Measurements from ENCODE around the gene COL6A6.

The COL6A6 gene, protein sequence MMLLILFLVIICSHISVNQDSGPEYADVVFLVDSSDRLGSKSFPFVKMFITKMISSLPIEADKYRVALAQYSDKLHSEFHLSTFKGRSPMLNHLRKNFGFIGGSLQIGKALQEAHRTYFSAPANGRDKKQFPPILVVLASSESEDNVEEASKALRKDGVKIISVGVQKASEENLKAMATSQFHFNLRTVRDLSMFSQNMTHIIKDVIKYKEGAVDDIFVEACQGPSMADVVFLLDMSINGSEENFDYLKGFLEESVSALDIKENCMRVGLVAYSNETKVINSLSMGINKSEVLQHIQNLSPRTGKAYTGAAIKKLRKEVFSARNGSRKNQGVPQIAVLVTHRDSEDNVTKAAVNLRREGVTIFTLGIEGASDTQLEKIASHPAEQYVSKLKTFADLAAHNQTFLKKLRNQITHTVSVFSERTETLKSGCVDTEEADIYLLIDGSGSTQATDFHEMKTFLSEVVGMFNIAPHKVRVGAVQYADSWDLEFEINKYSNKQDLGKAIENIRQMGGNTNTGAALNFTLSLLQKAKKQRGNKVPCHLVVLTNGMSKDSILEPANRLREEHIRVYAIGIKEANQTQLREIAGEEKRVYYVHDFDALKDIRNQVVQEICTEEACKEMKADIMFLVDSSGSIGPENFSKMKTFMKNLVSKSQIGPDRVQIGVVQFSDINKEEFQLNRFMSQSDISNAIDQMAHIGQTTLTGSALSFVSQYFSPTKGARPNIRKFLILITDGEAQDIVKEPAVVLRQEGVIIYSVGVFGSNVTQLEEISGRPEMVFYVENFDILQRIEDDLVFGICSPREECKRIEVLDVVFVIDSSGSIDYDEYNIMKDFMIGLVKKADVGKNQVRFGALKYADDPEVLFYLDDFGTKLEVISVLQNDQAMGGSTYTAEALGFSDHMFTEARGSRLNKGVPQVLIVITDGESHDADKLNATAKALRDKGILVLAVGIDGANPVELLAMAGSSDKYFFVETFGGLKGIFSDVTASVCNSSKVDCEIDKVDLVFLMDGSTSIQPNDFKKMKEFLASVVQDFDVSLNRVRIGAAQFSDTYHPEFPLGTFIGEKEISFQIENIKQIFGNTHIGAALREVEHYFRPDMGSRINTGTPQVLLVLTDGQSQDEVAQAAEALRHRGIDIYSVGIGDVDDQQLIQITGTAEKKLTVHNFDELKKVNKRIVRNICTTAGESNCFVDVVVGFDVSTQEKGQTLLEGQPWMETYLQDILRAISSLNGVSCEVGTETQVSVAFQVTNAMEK (N-terminal part only)

DNA sequence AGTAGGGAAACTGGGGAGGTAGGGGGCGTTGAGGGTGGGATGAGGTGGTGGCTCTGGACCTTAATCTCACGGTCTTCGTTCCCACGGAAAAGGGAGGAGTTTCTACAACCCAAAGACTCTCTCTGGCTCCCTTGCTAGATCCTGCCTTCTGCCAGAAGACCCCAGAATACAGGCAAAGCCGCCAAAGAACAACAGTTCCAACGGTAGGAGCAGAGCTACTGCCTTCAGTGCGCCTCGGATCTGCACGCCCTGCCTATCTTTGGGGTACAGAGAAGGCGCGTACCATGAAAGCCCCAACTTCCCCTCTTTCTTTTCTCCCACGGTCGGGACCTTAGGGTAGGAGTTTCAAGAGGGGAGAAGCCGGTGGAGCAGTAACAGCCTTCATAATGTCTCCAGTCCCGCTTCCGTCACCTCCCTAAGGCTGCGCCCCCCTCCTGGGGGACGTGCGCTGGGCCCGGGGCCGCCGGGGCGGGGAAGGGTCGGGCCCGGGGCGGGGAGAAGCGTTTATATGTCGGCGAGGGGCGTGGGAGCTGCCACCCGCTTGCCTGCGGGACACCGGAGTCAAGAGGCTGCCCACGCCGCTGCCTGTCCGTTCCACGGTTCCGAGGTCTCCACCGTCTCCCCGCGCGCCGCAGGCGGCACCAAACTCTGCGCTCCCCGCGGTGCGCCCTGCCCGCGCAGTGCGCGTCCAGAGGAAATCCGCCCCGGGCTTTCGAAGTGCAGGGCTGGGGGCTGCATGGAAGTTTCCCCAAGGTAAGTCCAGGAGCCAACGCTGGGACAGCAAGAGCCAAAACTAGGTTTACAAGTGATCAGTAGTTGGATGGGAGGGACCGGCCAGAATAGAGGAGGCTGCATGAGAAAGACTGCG is at the start of gene COL6A6:
Gene COL6A6, plus strand, starts transcription at position 533 of the 868 bp plus-strand sequence. CDS start 43,188 bp downstream, outside the sequence.
- Histone ChIP-seq H3K4me1 (ENCODE audit: insufficient read depth, poor library complexity, severe bottlenecking) (no peaks in the 10 kb centered on the region), H3K4me3 (ENCODE audit: severe bottlenecking) (no peak within 1 kb of the TSS), H3K9me3 (ENCODE audit: severe bottlenecking) (no peaks in the 10 kb centered on the region), H3K36me3 (ENCODE audit: low read depth) (no peaks in the 10 kb centered on the region), H3K27me3 (ENCODE audit: insufficient read depth, poor library complexity, severe bottlenecking) (peaks cover 30% of the 10 kb centered on the region), H3K27ac (ENCODE audit: poor library complexity, severe bottlenecking) (no peak within 1 kb of the TSS)
- TF ChIP-seq, protein P1, sequence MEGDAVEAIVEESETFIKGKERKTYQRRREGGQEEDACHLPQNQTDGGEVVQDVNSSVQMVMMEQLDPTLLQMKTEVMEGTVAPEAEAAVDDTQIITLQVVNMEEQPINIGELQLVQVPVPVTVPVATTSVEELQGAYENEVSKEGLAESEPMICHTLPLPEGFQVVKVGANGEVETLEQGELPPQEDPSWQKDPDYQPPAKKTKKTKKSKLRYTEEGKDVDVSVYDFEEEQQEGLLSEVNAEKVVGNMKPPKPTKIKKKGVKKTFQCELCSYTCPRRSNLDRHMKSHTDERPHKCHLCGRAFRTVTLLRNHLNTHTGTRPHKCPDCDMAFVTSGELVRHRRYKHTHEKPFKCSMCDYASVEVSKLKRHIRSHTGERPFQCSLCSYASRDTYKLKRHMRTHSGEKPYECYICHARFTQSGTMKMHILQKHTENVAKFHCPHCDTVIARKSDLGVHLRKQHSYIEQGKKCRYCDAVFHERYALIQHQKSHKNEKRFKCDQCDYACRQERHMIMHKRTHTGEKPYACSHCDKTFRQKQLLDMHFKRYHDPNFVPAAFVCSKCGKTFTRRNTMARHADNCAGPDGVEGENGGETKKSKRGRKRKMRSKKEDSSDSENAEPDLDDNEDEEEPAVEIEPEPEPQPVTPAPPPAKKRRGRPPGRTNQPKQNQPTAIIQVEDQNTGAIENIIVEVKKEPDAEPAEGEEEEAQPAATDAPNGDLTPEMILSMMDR (IDR thresholded peaks at IDR 0.05; ENCODE audit: poor library complexity, severe bottlenecking) = no peak
- no peak for ATAC-seq (ENCODE audit: low read depth)
- no peak for DNase-seq (ENCODE audit: low spot score)

DNA sequence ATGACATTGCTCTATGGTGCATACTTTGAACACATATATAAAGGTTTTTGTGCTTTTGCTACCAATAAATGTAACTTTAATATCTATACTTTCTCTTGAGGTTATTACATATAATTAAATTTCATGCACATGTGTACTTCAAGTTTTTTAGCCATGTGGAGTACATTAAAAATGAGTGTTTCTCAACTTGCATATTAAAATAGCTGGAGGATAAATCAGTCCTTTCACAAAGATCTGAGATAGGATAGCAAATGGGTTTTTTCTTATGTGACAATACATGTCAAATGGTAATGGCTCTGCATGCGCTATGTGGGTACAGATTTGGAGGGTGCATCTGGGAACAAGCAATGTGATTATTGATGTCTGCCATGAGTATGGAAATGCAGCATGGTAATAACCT is 48.7 kb upstream of the COL6A6 start:
- Histone ChIP-seq H3K27ac (ENCODE audit: poor library complexity, severe bottlenecking) (no peak overlapping the region), H3K4me1 (ENCODE audit: insufficient read depth, poor library complexity, severe bottlenecking) (no peaks in the 10 kb centered on the region), H3K4me3 (ENCODE audit: severe bottlenecking) (no peak overlapping the region), H3K27me3 (ENCODE audit: insufficient read depth, poor library complexity, severe bottlenecking) (no peaks in the 10 kb centered on the region), H3K9me3 (ENCODE audit: severe bottlenecking) (no peaks in the 10 kb centered on the region), H3K36me3 (ENCODE audit: low read depth) (no peaks in the 10 kb centered on the region)
- ATAC-seq (ENCODE audit: low read depth) (no peak), DNase-seq (ENCODE audit: low spot score) (no peak)
- TF ChIP-seq, protein P1 (IDR thresholded peaks at IDR 0.05; ENCODE audit: poor library complexity, severe bottlenecking) = no peak

DNA sequence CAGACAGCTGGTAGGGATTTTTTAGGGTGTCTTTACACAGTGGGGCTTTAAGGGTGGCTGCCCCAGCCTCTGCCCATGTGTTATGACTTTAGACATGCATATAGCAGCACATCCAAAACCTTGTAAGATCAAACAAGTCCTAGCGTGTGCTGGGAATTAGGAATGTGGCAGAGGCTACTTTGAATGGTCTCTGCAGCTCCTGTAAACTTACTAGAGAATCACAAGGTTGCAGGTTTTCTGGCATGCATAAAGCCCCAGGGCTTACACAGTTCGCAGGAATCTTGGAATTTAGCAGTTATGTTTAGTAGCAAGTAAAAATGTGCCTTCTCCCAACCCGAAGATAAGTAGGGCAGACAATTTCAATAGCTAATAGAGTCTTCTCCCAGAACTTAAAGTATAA is 46.9 kb upstream of the COL6A6 start:
- no peak overlapping the region for H3K27ac ChIP-seq (ENCODE audit: poor library complexity, severe bottlenecking)
- ATAC-seq (ENCODE audit: low read depth) (no peak), DNase-seq (ENCODE audit: low spot score) (no peak)
- H3K9me3 ChIP-seq (ENCODE audit: severe bottlenecking) = no peaks in the 10 kb centered on the region
- H3K36me3 ChIP-seq (ENCODE audit: low read depth) = no peaks in the 10 kb centered on the region
- H3K4me3 ChIP-seq (ENCODE audit: severe bottlenecking) = no peak overlapping the region
- H3K4me1 ChIP-seq (ENCODE audit: insufficient read depth, poor library complexity, severe bottlenecking) = no peaks in the 10 kb centered on the region
- TF ChIP-seq, protein P1 (IDR thresholded peaks at IDR 0.05; ENCODE audit: poor library complexity, severe bottlenecking) = no peak
- no peaks in the 10 kb centered on the region for H3K27me3 ChIP-seq (ENCODE audit: insufficient read depth, poor library complexity, severe bottlenecking)

DNA sequence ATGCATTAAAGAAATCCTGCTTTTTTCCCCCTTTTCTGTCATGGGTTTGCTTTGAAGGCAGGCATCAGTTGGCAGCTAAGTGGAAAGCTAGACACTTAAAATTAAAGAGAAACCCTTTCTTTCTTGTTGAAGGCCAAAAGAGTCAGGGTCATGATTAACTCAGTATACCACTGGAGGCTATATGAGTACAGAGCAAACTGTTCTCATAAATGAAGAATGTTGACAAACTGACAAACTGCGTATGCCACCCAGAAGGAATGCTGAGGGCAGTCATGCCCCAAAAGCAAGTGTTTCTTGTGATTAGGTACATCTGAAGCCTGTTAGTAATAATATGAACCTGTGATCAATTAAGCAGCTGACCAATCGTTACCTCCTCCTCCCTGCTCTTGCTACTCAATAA is 43.6 kb upstream of the COL6A6 start:
- Histone ChIP-seq H3K36me3 (ENCODE audit: low read depth) (no peaks in the 10 kb centered on the region), H3K4me3 (ENCODE audit: severe bottlenecking) (no peak overlapping the region), H3K27ac (ENCODE audit: poor library complexity, severe bottlenecking) (no peak overlapping the region), H3K4me1 (ENCODE audit: insufficient read depth, poor library complexity, severe bottlenecking) (no peaks in the 10 kb centered on the region), H3K9me3 (ENCODE audit: severe bottlenecking) (no peaks in the 10 kb centered on the region), H3K27me3 (ENCODE audit: insufficient read depth, poor library complexity, severe bottlenecking) (no peaks in the 10 kb centered on the region)
- ATAC-seq (ENCODE audit: low read depth) = no peak
- TF ChIP-seq, protein P1 (IDR thresholded peaks at IDR 0.05; ENCODE audit: poor library complexity, severe bottlenecking) = no peak
- no peak for DNase-seq (ENCODE audit: low spot score)
